Measurements from ENCODE around the gene TMX1.

- TF ChIP-seq CTCF (IDR thresholded peaks at IDR 0.05; ENCODE audit: low read depth, low read length, missing input control), result no peak
- no peak for TF ChIP-seq ZBTB33 (IDR thresholded peaks at IDR 0.05)
- TF ChIP-seq SP1 (IDR thresholded peaks at IDR 0.05), result no peak
- no peak for TF ChIP-seq TAF1 (conservative IDR thresholded peaks at IDR 0.05)
- no peak for TF ChIP-seq GABPA (IDR thresholded peaks at IDR 0.05 in 1 of 2, conservative IDR thresholded peaks at IDR 0.05 in 1 of 2)
These were observed 64.9 kb downstream of the TMX1 start for GRCh38 chr14:51304941-51305340.

All from liver (tissue), 3 donors.